Brain microvascular endothelial cell (primary cell): ENCODE data around the gene KIF13A.
"Not testable (repeated sequence)": the region's sequence is repeated elsewhere in the genome, so short reads cannot be mapped to it uniquely, and the experiment has no call there.

ENCODE experiments used
- DNase-seq: peaks from one replicate; pipeline ENCODE4 v3.0.0-alpha.2; 2020
- H3K27ac ChIP-seq: fragments of 250-450 bp; sonication (Bioruptor Pico); 2 replicates; pipeline ENCODE4 v1.5.1; 2020; ENCODE audit warnings: mild to moderate bottlenecking, moderate library complexity
- H3K27me3 ChIP-seq: fragments of 250-450 bp; sonication (Bioruptor Pico); replicated peaks from 2 replicates; pipeline ENCODE4 v1.5.1; 2020; ENCODE audit warnings: mild to moderate bottlenecking
- H3K36me3 ChIP-seq: fragments of 250-450 bp; sonication (Bioruptor Pico); replicated peaks from 2 replicates; pipeline ENCODE4 v1.5.1; 2020; ENCODE audit warnings: mild to moderate bottlenecking
- H3K4me3 ChIP-seq: 2 replicates; pipeline ENCODE4 v1.5.1; 2011; ENCODE audit warnings: low read depth, mild to moderate bottlenecking, control low read depth, low read length, moderate library complexity
- CTCF ChIP-seq: IDR thresholded peaks from 2 replicates; pipeline ENCODE4 v1.5.1; 2011; ENCODE audit warnings: low read depth, mild to moderate bottlenecking, moderate library complexity, low read length, control low read depth, inconsistent platforms; ENCODE audit errors: missing control alignments
- in situ Hi-C: cut with HindIII; loops from 2 replicates; pipeline ENCODE4 v1.10.0; 2017; ENCODE audit warnings: low sequenced_read_pairs, low pct_ligation_motif_present

Gene KIF13A

GRCh38 chr6:17846762-17847161, 140.7 kb downstream of the KIF13A start:
- in situ Hi-C loops = no loop called here
- peaks cover 3% of the 10 kb centered on the region for H3K36me3 ChIP-seq
- H3K27ac ChIP-seq = no peak overlapping the region
- no peak overlapping the region for H3K4me3 ChIP-seq
- no peak for DNase-seq
- H3K27me3 ChIP-seq = no peaks in the 10 kb centered on the region
- no peak for TF ChIP-seq CTCF

DNA sequence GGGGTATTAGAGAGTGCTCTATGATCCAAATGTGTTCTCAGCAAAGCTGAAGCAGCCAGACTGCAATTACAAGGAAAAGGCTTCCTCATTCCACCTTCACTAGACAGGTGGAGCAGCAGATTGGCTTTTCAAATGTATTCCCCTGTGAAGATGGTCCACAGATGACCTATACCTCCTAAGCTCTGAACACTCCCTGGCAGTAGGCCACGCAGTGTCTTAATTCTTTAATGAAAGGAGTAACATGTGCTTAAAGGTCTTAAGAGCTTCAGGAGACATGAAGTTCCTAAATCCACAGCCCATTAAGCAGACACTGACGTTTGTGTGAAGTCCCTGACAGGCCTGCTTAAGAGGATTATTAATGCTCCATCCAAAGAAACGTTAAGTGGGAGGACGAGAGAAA, 141.8 kb downstream of the KIF13A start:
- Histone ChIP-seq H3K27me3 (no peaks in the 10 kb centered on the region), H3K4me3 (no peak overlapping the region), H3K27ac (no peak overlapping the region), H3K36me3 (peaks cover 3% of the 10 kb centered on the region)
- no peak for DNase-seq
- no peak for TF ChIP-seq CTCF
- in situ Hi-C loops = no loop called here

- DNase-seq, H3K27ac ChIP-seq, in situ Hi-C loops, H3K36me3 ChIP-seq, H3K4me3 ChIP-seq, H3K27me3 ChIP-seq: not testable (repeated sequence)
These were observed 142.5 kb downstream of the KIF13A start for GRCh38 chr6:17844967-17845366.

DNA sequence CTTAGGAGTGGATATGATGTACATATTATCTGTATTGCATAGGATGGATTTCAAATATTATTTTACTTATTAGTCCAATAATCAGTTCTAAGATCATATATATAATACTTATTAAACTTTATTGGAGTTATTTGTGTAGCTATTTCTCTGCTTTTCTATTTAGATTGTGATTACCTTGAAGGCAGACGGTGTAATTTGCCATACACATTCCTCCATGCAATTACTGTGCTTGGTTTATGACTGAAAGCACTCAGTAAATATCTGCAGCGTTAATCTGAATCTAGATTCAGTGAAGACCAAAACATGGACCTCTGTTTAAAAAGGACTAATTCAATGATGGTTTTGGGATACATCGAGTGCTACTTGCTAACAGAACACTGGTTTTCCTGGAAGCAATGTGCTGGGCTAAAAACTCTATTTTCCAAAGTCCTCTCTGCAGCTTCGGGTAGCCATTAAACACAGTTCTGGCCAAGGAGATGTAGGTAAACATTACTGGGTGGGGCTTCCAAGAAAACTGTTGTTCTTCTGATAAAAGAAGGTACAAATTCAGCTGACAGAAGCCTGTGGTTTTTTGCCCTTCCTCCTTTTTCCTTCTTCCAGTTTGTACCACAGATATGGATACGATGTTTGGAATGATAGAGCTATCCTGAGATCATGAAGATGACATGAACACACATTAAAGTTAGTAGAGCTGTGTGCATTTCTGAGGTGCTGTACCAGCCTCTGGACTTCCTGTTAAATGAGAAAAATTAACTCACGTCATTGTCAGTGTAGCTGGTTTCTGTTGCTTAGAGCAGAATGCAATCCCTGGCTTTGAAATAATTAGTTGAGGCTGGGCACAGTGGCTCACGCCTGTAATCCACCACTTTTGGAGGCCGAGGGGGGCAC, 144.3 kb downstream of the KIF13A start:
- Histone ChIP-seq H3K27ac (no peak overlapping the region), H3K36me3 (no peaks in the 10 kb centered on the region)
- in situ Hi-C loops = no loop called here

DNA sequence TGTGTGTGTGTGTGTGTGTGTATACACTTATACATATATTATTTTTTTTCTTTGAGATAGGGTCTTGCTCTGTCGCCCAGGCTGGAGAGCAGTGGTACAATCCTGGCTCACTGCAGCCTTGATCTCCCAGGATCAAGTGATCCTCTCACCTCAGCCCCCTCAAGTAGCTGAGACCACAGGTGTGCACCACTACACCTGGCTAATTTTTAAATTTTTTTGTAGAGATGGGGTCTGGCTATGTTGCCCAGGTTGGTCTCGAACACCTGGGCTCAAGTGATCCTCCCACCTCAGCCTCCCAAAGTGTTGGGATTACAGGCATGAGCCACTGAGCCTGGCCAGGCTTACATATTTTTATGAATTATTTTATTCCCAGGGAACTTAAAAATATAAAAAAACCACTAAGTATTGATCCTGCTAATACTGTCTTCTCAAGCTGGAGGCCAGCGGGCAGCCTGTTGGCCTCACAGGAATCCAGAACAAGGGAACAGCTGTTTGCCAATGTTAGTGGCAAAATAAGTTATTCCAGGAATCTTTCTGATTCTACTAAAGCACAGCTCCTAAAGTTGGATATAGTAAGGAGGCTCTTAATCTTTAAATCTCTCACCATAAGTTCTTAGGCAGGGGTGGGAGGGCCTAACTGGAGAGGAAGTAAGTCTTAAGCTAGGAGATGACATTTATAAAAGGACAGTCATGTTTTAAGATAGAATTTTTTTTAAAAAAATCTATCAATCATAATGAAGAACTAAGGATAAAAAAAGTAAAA, 145.2 kb downstream of the KIF13A start:
- Histone ChIP-seq H3K36me3 (no peaks in the 10 kb centered on the region), H3K27ac (no peak overlapping the region), H3K27me3 (no peaks in the 10 kb centered on the region), H3K4me3 (no peak overlapping the region)
- no peak for DNase-seq
- TF ChIP-seq CTCF = no peak
- in situ Hi-C loops = no loop called here

More for the DNA sequence above, 144.3 kb downstream of the KIF13A start:
- TF ChIP-seq CTCF = no peak
- Histone ChIP-seq H3K4me3 (no peak overlapping the region), H3K27me3 (no peaks in the 10 kb centered on the region)
- DNase-seq = no peak

DNA sequence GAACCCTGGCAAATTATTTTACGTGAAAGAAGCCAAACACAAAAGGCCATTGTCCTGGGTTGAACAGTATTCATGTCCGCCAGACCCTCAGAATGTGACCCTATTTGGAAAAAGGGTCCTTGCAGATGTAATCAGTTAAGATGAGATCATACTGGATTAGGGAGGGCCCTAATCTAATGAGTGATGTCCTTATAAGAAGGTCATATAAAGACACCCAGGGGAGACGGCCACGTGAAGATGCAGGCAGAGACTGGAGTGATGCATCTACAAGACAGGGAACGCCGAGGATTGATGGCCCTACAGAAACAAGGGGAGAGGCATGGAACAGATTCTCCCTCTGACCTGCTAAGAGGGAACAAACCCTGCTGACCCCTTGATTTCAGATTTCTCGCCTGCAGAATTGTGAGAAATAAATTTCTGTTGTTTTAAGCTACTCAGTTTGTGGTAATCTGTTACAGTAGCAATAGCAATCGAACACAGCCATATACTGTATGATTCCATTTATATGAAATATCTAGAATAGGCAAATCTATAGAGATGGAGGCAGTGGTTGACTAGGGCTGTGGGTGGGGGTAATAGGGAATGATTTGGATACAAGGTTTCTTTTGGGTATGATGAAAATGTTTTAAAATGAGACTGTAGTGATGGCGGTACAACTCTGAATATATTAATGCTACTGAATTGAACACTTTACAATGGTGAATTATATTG, 147.8 kb downstream of the KIF13A start:
- Histone ChIP-seq H3K36me3 (no peaks in the 10 kb centered on the region), H3K27me3 (no peaks in the 10 kb centered on the region), H3K27ac (no peak overlapping the region), H3K4me3 (no peak overlapping the region)
- in situ Hi-C loops = no loop called here
- no peak for TF ChIP-seq CTCF
- DNase-seq = no peak
